OCI-LY7 (cell line): Measurements from ENCODE around the gene FHOD3. TPM values are rescaled to one million over a fixed set of nuclear protein-coding genes. Genes with fewer than 3 reads are reported as not detected.

Source experiments
- BruUV-seq: library from RNA; stranded (reverse); fragments of 400-500 nt; replicated peaks from 2 replicates; lab custom pipeline; 2021; lab: Mats Ljungman, UMichigan
- CTCF ChIA-PET: fragments of 300-600 bp; sonication (Branson Sonifier 250); formaldehyde crosslinking; loops from one replicate; lab custom pipeline; 2022; ENCODE audit warnings: antibody characterized with exemption; ENCODE audit not compliant: unreplicated experiment; lab: Charles Lee
- POLR2A ChIA-PET: fragments of 300-600 bp; sonication (Branson Sonifier 250); formaldehyde crosslinking; loops from one replicate; lab custom pipeline; 2022; ENCODE audit warnings: antibody characterized with exemption; lab: Charles Lee
- DNase-seq: peaks from one replicate; pipeline ENCODE4 v3.0.0-alpha.2; 2015; ENCODE audit warnings: low spot score
- H2AFZ ChIP-seq: fragments of 200-600 bp; sonication (generic), shearing (Covaris generic); 2 replicates; pipeline ENCODE4 v1.6.1; 2014; ENCODE audit warnings: mild to moderate bottlenecking, antibody characterized with exemption, low read length, moderate library complexity
- H3K27ac ChIP-seq: fragments of 200-600 bp; sonication (generic); 2 replicates; pipeline ENCODE4 v1.5.1; 2014; ENCODE audit warnings: mixed run types, low read depth, mild to moderate bottlenecking, moderate library complexity, low read length, inconsistent platforms; ENCODE audit not compliant: poor library complexity, severe bottlenecking
- H3K36me3 ChIP-seq: fragments of 200-600 bp; sonication (generic); 2 replicates; pipeline ENCODE4 v1.6.1; 2014; ENCODE audit warnings: mild to moderate bottlenecking, antibody characterized with exemption, low read length, moderate library complexity, mixed read lengths; ENCODE audit not compliant: insufficient read depth
- H3K4me1 ChIP-seq: fragments of 200-600 bp; sonication (generic); 2 replicates; pipeline ENCODE4 v1.5.1; 2014; ENCODE audit warnings: mild to moderate bottlenecking, low read length; ENCODE audit not compliant: insufficient read depth, poor library complexity, severe bottlenecking
- H3K4me2 ChIP-seq: fragments of 200-600 bp; sonication (generic); 2 replicates; pipeline ENCODE4 v1.6.1; 2014; ENCODE audit warnings: mild to moderate bottlenecking, low read length
- H3K4me3 ChIP-seq: fragments of 200-600 bp; sonication (generic); 2 replicates; pipeline ENCODE4 v1.5.1; 2014; ENCODE audit warnings: mild to moderate bottlenecking, low read depth, low read length; ENCODE audit not compliant: poor library complexity, severe bottlenecking
- H3K79me2 ChIP-seq: fragments of 200-600 bp; sonication (generic); 2 replicates; pipeline ENCODE4 v1.6.1; 2016; ENCODE audit warnings: low read depth, mild to moderate bottlenecking, low read length, moderate library complexity, mixed read lengths; ENCODE audit not compliant: insufficient read depth
- H3K9me2 ChIP-seq: fragments of 200-600 bp; sonication (generic); 2 replicates; pipeline ENCODE4 v1.6.1; 2016; ENCODE audit warnings: mild to moderate bottlenecking, low read length, mixed read lengths; ENCODE audit not compliant: insufficient read depth
- H3K9me3 ChIP-seq: fragments of 200-600 bp; sonication (generic); 2 replicates; pipeline ENCODE4 v1.6.1; 2014; ENCODE audit warnings: mild to moderate bottlenecking, mixed run types, low read length, mixed read lengths
- H4K20me1 ChIP-seq: fragments of 200-600 bp; sonication (generic); 2 replicates; pipeline ENCODE4 v1.6.1; 2014; ENCODE audit warnings: mild to moderate bottlenecking, antibody characterized with exemption, low read length, moderate library complexity, mixed read lengths; ENCODE audit not compliant: insufficient read depth
- CTCF ChIP-seq: fragments of 200-600 bp; sonication (generic); conservative IDR thresholded peaks from 2 replicates; pipeline ENCODE4 v1.5.1; 2014; ENCODE audit warnings: mild to moderate bottlenecking, antibody characterized with exemption, low read length, moderate library complexity, mixed read lengths
- EZH2phosphoT487 ChIP-seq: fragments of 200-600 bp; sonication (generic); IDR thresholded peaks from 2 replicates; pipeline ENCODE4 v1.6.1; 2018; ENCODE audit warnings: low read depth, borderline replicate concordance, mild to moderate bottlenecking, mixed run types, antibody characterized with exemption, low read length, moderate library complexity, mixed read lengths
- intact Hi-C: fragments of 100-400 bp; cut with micrococcal nuclease; formaldehyde crosslinking; loops from one replicate; pipeline ENCODE4 v1.10.0; 2022; ENCODE audit not compliant: unreplicated experiment
- total RNA-seq, 2 experiments: library from RNA; depleted of rRNA in 1 of 2; stranded (reverse); fragments of >200 nt in 1 of 2; shearing (Covaris generic) in 1 of 2; gene quantifications; 2 replicates each; pipeline ENCODE4 v1.2.3, GENCODE V29; 2014 to 2022

The FHOD3 gene
- total RNA-seq, 2 experiments from 2014 or later: 0.06 to 2.4 TPM

GRCh38 chr18:36323421-36323820 is 25.9 kb downstream of the FHOD3 start:
- Histone ChIP-seq H3K4me3 (no peak overlapping the region), H3K36me3 (no peaks in the 10 kb centered on the region), H3K9me3 (no peaks in the 10 kb centered on the region), H4K20me1 (no peaks in the 10 kb centered on the region), H3K4me2 (no peak overlapping the region), H2AFZ (no peak overlapping the region), H3K9me2 (no peaks in the 10 kb centered on the region), H3K4me1 (no peaks in the 10 kb centered on the region), H3K27ac (no peak overlapping the region), H3K79me2 (no peaks in the 10 kb centered on the region)
- TF ChIP-seq EZH2phosphoT487 (no peak), CTCF (no peak)
- BruUV-seq: no TSS peak
- no peak for DNase-seq
- CTCF ChIA-PET: no interaction called here
- intact Hi-C loops: no loop called here
- POLR2A ChIA-PET: no interaction called here

GRCh38 chr18:36325846-36326245 is 28.3 kb downstream of the FHOD3 start:
- ChIA-PET POLR2A (no interaction called here), CTCF (no interaction called here)

GRCh38 chr18:36326771-36327170 is 29.3 kb downstream of the FHOD3 start:
- H3K4me3 ChIP-seq: no peak overlapping the region
- H3K4me2 ChIP-seq: no peak overlapping the region
- H3K36me3 ChIP-seq: no peaks in the 10 kb centered on the region
- H4K20me1 ChIP-seq: no peaks in the 10 kb centered on the region
- no TSS peak for BruUV-seq
- no peaks in the 10 kb centered on the region for H3K9me2 ChIP-seq
- DNase-seq: no peak
- H3K9me3 ChIP-seq: no peaks in the 10 kb centered on the region
- no peak overlapping the region for H2AFZ ChIP-seq
- no peak overlapping the region for H3K27ac ChIP-seq
- ChIA-PET POLR2A (no interaction called here), CTCF (no interaction called here)
- H3K79me2 ChIP-seq: no peaks in the 10 kb centered on the region
- no peaks in the 10 kb centered on the region for H3K4me1 ChIP-seq
- TF ChIP-seq CTCF: no peak
- TF ChIP-seq EZH2phosphoT487: no peak
- intact Hi-C loops: no loop called here

More at GRCh38 chr18:36325846-36326245, 28.3 kb downstream of the FHOD3 start:
- H3K4me3 ChIP-seq: no peak overlapping the region
- TF ChIP-seq CTCF: no peak
- TF ChIP-seq EZH2phosphoT487: no peak
- H3K9me2 ChIP-seq: no peaks in the 10 kb centered on the region
- H3K9me3 ChIP-seq: no peaks in the 10 kb centered on the region
- intact Hi-C loops: no loop called here
- H3K27ac ChIP-seq: no peak overlapping the region
- H3K36me3 ChIP-seq: no peaks in the 10 kb centered on the region
- H4K20me1 ChIP-seq: no peaks in the 10 kb centered on the region
- H3K4me2 ChIP-seq: no peak overlapping the region
- no TSS peak for BruUV-seq
- no peak for DNase-seq
- H3K4me1 ChIP-seq: no peaks in the 10 kb centered on the region
- H2AFZ ChIP-seq: no peak overlapping the region
- H3K79me2 ChIP-seq: no peaks in the 10 kb centered on the region
